NCI-H524 (cell line): Measurements from ENCODE around the gene HADH.

ENCODE experiments used
- DNase-seq, 2 experiments: peaks; one replicate each; lab custom pipeline; 2025; lab: John Stamatoyannopoulos, UW

HADH gene

DNA sequence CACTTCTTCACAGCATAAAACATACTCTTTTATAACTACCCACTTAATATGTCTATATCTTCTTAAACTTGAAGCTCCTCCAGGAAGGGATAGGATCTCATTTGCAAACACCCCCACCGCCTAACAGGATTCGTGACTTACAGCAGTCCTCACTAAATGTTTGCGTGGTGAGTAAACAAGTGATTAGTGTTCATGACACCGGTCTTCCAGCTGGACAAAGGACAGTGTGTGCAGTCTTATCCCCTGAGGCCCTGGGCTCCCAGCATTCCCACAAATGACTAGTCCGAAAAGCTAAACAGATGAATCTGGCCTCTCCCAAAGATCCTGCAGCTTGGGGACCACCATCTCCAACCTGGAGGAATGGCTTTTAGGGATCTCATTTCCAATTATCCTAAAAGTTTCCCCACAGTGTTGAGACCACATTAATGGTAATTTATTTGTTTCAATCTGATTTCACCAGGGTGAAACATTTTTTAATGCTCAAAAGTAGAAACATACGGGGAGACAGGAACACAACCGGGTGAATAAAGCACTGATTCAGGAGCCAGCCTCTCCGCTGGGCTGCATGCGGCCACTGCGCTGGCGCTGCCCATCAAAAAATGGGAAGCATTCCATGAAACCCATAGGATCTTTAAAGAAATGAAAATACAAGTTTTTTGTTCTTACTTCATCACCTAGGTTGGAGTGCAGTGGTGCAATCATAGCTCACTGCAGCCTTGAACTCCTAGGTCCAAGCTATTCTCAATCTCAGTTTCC is 69.2 kb downstream of the HADH start:
- DNase-seq = no peak

GRCh38 chr4:108060164-108060563 is 70.5 kb downstream of the HADH start:
- DNase-seq = peak in 1 of 2 experiments; percentile 24

DNA sequence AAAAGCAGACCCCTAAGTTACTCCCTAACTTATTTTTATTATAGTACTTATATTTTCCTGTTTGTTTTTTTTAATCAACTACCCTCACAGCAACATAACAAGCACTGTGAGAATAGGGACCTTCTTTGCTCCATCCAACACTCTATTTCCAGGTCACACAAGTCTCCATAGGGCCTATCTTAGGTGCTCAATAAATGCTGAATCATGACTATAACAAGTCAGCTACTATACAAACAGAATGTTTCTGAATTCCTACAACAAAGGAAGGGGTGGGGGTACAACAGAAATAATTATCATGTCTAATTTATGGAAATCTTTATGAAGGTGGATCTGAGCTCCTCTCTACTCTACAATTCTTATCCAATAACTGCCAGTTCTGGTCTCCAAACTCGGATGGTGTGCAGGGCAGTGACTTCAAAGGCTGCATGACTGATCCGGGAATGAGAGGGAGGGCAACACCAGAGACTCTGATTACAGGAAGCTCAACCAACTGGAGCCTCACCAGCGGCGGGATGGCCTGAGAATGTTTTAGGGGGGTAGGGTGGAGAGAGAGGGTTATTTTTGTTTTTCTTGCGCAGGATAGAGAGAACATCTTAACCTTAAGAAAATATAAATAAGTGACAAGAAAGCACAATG is 71.1 kb downstream of the HADH start:
- DNase-seq = no peak

- no peak for DNase-seq
Measured at GRCh38 chr4:108068442-108068841, 78.8 kb downstream of the HADH start.

DNA sequence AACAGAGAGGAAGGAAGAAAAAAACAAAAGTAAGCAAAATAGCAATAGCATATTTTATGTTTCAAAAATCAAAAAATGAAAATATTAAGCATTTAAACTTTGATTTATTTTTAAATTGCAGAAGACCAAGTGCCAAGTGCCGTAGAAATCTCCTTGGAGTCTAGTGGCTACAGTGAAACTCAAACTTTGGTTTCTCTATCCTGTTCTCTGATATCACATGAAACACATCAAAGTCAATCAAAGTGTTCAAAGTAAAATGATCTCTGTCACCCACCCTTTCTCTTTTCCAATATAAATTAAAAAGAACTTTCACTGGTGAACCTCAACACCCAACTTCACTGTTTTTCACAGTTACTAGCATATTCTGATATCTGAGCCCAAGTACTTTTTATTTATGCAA is 81.1 kb downstream of the HADH start:
- no peak for DNase-seq

- no peak for DNase-seq
Measured at GRCh38 chr4:108072300-108072699, 82.6 kb downstream of the HADH start.

DNA sequence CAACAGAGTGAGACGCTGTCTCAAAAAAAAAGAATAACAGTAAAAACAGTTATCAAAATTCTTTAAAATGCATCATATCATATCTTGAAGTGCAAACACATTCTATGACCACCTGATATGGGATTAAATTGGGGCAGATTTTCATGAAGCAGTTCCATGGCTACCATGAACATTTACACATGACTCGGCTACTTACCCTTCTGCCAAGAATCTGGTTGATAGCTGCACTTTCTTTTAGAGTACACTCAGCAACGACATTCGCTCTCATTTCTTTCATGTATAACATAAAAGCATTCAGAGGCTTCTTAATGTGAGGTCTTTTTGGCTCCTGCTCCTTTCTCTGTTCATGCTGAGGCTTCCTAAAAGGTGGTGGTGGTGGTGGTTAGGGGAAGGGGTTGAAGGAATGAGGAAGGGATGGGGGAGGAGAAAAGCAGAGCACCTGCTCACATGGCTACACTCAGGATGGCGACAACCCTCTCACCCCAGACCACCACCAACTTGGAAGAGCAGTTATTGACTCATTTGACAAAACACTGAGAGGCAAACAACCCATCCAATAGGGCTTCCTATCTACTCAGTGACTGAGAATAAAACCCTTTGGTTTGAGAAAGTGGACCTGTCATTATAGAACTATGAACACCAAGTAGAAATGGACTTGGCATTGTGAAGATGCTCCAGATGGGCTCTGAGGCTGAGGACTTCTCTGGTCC is 88.5 kb downstream of the HADH start:
- DNase-seq = no peak

GRCh38 chr4:108080747-108081146 is 91.1 kb downstream of the HADH start:
- no peak for DNase-seq

GRCh38 chr4:108081256-108081655 is 91.6 kb downstream of the HADH start:
- no peak for DNase-seq
